ENCODE results near the gene POFUT1.
"Not testable (repeated sequence)": the region's sequence is repeated elsewhere in the genome, so short reads cannot be mapped to it uniquely, and the experiment has no call there.

- TF ChIP-seq CTCF (IDR thresholded peaks at IDR 0.05 in 2 of 3, conservative IDR thresholded peaks at IDR 0.05 in 1 of 3; ENCODE audit: insufficient read depth in 2 of 3, low read depth in 1 of 3, low read length in 3 of 3); ZNF124 (CRISPR knock-in tag; IDR thresholded peaks at IDR 0.05); POLR2AphosphoS5 (IDR thresholded peaks at IDR 0.05; ENCODE audit: control insufficient read depth, insufficient read depth, low read depth, low read length); ZNF23 (CRISPR knock-in tag; IDR thresholded peaks at IDR 0.05); EP300 (IDR thresholded peaks at IDR 0.05; ENCODE audit: low read length); SMC3 (conservative IDR thresholded peaks at IDR 0.05; ENCODE audit: insufficient read depth, low read depth, low read length); BCL6 (CRISPR knock-in tag; IDR thresholded peaks at IDR 0.05); ATF3 (IDR thresholded peaks at IDR 0.05); ATF3 (CRISPR knock-in tag; conservative IDR thresholded peaks at IDR 0.05); ZBTB49 (CRISPR knock-in tag; IDR thresholded peaks at IDR 0.05; ENCODE audit: borderline replicate concordance); POLR2A (conservative IDR thresholded peaks at IDR 0.05): not testable (repeated sequence)
Measured at GRCh38 chr20:32177696-32178095, 30.0 kb upstream of the POFUT1 start.

All from K562 (cell line).